ENCODE measurements around the gene C2orf68. TPM values are rescaled to one million over a fixed set of nuclear protein-coding genes. Genes with fewer than 3 reads are reported as not detected.
"Not testable (repeated sequence)": the region's sequence is repeated elsewhere in the genome, so short reads cannot be mapped to it uniquely, and the experiment has no call there.

Gene C2orf68
- total and polyA plus RNA-seq, 3 experiments from 2014 or later: 17.9 to 27.3 (median 26.7) TPM

DNA sequence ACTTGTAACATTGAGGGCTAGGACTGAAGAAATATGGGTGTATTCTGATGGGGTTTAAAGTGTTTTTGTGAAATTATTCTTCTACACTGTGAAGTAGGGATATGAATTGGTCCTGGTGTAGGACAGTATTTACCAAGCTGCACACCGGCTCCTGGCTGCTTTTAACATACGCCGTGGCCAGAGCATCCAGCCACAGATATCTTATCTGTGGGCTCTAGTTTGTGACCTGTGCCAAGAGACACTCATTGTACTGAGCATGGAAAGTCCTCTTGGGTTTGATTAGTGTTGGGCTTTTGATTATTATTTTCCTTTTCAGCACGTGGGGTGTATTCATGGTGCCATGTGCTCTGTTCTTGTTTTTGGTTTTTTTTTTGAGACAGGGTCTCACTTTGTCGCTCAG is 12.1 kb upstream of the C2orf68 start:
- no peak for DNase-seq
- H3K4me1 Mint-ChIP-seq: peaks cover 8 to 23% (median 22%) of the 10 kb centered on the region in 3 donors
- Histone ChIP-seq H3K4me1 (ENCODE audit: insufficient read depth, low read length) (no peaks in the 10 kb centered on the region), H3K4me3 (ENCODE audit: low read length) (no peak overlapping the region), H3K27ac (ENCODE audit: low read depth, low read length) (no peak overlapping the region), H3K36me3 (ENCODE audit: insufficient read depth, low read length) (peaks cover 52% of the 10 kb centered on the region), H3K9me3 (ENCODE audit: low read length) (no peaks in the 10 kb centered on the region), H3K27me3 (ENCODE audit: insufficient read depth, low read length, poor library complexity, severe bottlenecking) (no peaks in the 10 kb centered on the region)
- H3K27me3 Mint-ChIP-seq: peaks cover 0 to 1% of the 10 kb centered on the region in 2 donors
- no peaks in the 10 kb centered on the region for H3K9me3 Mint-ChIP-seq
- ChIA-PET CTCF (no interaction called here), POLR2A (no interaction called here)
- H3K27ac Mint-ChIP-seq: peak overlapping the region in 1 of 8 donors; percentile 29
- no peak overlapping the region for H3K4me3 Mint-ChIP-seq
- H3K36me3 Mint-ChIP-seq: peaks cover 3 to 81% (median 26%) of the 10 kb centered on the region in 3 donors

DNA sequence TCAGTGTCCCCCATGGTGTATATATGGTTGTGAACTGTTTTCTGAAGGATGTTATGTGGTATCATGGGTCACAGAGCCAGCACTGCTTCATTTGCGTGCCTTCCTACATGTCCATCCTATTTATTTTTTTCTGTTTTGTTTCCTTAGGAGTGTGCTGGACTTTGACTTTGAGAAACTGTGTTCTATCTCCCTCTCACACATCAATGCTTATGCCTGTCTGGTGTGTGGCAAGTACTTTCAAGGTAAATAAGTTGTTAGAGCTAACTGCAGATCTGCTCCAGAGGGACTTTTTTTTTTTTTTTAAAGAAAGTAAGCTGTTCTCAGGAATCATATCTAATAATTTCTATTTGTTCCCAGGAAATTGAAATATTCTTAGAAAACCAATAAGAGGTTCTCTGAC is 9.5 kb upstream of the C2orf68 start:
- H3K4me1 ChIP-seq (ENCODE audit: insufficient read depth, low read length): peaks cover 14% of the 10 kb centered on the region
- Mint-ChIP-seq H3K4me3 (no peak overlapping the region), H3K4me1 (peaks cover 17 to 33% (median 23%) of the 10 kb centered on the region in 3 donors), H3K27ac (peak overlapping the region in 3 of 8 donors; percentile 26 to 69 (median 39)), H3K27me3 (peaks cover 0 to 1% of the 10 kb centered on the region in 2 donors), H3K36me3 (peaks cover 0 to 65% (median 26%) of the 10 kb centered on the region in 3 donors), H3K9me3 (no peaks in the 10 kb centered on the region)
- ChIA-PET POLR2A (interaction anchor here (0.6 to 0.7 kb wide), 2 partner anchors 12 to 523 kb away, joined by 3 read pairs; no protein-coding TSS in a partner anchor), CTCF (interaction anchor here (4.7 kb wide), 1 partner anchor 15 kb away, joined by 27 read pairs; no protein-coding TSS in a partner anchor)
- H3K27ac ChIP-seq (ENCODE audit: low read depth, low read length): no peak overlapping the region
- H3K4me3 ChIP-seq (ENCODE audit: low read length): no peak overlapping the region
- H3K27me3 ChIP-seq (ENCODE audit: insufficient read depth, low read length, poor library complexity, severe bottlenecking): no peaks in the 10 kb centered on the region
- no peaks in the 10 kb centered on the region for H3K9me3 ChIP-seq (ENCODE audit: low read length)
- DNase-seq: no peak
- peaks cover 46% of the 10 kb centered on the region for H3K36me3 ChIP-seq (ENCODE audit: insufficient read depth, low read length)

DNA sequence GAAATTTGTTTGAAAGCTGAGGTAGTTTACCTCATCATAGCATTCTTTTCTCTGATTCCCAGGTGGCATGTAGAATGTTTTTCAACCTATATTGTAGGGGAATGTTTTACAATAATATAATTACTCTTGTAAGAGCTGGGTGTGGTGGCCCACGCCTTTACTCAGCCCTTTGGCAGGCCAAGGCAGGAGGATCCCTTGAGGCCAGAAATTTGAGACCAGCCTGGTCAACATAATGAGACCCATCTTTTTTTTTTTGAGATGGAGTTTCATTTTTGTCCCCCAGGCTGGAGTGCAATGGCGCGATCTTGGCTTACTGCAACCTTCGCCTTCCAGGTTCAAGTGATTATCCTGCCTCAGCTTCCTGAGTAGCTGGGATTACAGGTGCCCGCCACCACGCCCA is 7.8 kb upstream of the C2orf68 start:
- H3K4me1 ChIP-seq (ENCODE audit: insufficient read depth, low read length): peaks cover 21% of the 10 kb centered on the region
- H3K36me3 ChIP-seq (ENCODE audit: insufficient read depth, low read length): peaks cover 33% of the 10 kb centered on the region
- DNase-seq: no peak
- no peaks in the 10 kb centered on the region for H3K27me3 ChIP-seq (ENCODE audit: insufficient read depth, low read length, poor library complexity, severe bottlenecking)
- Mint-ChIP-seq H3K36me3 (peaks cover 0 to 52% (median 17%) of the 10 kb centered on the region in 3 donors), H3K4me3 (no peak overlapping the region), H3K4me1 (peaks cover 21 to 39% (median 29%) of the 10 kb centered on the region in 3 donors), H3K27me3 (peaks cover 0 to 2% of the 10 kb centered on the region in 2 donors), H3K9me3 (no peaks in the 10 kb centered on the region), H3K27ac (peak overlapping the region in 1 of 8 donors; percentile 24)
- POLR2A ChIA-PET: interaction anchor here (0.7 kb wide), 2 partner anchors 105 to 585 kb away, joined by 3 read pairs; no protein-coding TSS in a partner anchor
- no peak overlapping the region for H3K4me3 ChIP-seq (ENCODE audit: low read length)
- no peak overlapping the region for H3K27ac ChIP-seq (ENCODE audit: low read depth, low read length)
- CTCF ChIA-PET: interaction anchor here (1.3 to 4.7 kb wide), 2 partner anchors 15 to 17 kb away, joined by 3 to 27 read pairs; no protein-coding TSS in a partner anchor
- H3K9me3 ChIP-seq (ENCODE audit: low read length): no peaks in the 10 kb centered on the region

DNA sequence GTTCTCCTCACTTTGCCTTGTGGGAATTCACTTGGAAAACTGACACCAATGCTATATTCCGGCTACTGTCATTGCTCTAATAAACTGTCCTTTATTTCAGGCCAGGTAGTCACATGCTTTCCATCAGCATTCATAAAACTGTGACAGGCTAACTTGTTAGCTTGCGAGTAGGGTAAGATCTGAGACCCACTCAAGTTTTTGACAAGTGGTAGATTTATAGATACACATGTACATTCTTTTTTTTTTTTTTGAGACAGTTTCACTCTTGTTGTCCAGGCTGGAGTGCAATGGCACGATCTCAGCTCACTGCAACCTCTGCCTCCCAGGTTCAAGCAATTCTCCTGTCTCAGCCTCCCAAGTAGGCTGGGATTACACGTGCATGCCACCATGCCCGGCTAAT is 5.9 kb upstream of the C2orf68 start:
- Histone ChIP-seq H3K36me3 (ENCODE audit: insufficient read depth, low read length) (peaks cover 18% of the 10 kb centered on the region), H3K4me1 (ENCODE audit: insufficient read depth, low read length) (peaks cover 21% of the 10 kb centered on the region)
- not testable (repeated sequence) for DNase-seq; H3K27me3 Mint-ChIP-seq; H3K27ac ChIP-seq (ENCODE audit: low read depth, low read length); H3K9me3 Mint-ChIP-seq; H3K27me3 ChIP-seq (ENCODE audit: insufficient read depth, low read length, poor library complexity, severe bottlenecking); H3K9me3 ChIP-seq (ENCODE audit: low read length); H3K4me3 ChIP-seq (ENCODE audit: low read length)
- peak overlapping the region; percentile 95 to 99 (median 96) for H3K4me3 Mint-ChIP-seq
- H3K27ac Mint-ChIP-seq: peak overlapping the region in 5 of 8 donors; percentile 21 to 94 (median 68)
- H3K36me3 Mint-ChIP-seq: peaks cover 0 to 34% (median 11%) of the 10 kb centered on the region in 3 donors
- ChIA-PET POLR2A (interaction anchor here (1.2 to 1.3 kb wide), 2 partner anchors 10 to 22 kb away, joined by 4 to 6 read pairs; partner anchors contain the start of gene RNF181), CTCF (interaction anchor here (0.6 to 1.0 kb wide), 3 partner anchors 14 to 22 kb away, joined by 3 to 4 read pairs (median 3); partner anchors contain the start of genes RNF181 and TMEM150A)
- H3K4me1 Mint-ChIP-seq: peaks cover 18 to 32% (median 29%) of the 10 kb centered on the region in 3 donors

GRCh38 chr2:85615413-85615728 is 3.5 kb upstream of the C2orf68 start:
- ChIA-PET POLR2A (interaction anchor here (0.9 kb wide), 1 partner anchor 55 kb away, joined by 5 read pairs; no protein-coding TSS in a partner anchor), CTCF (interaction anchor here (0.9 to 1.4 kb wide), 2 partner anchors 11 to 64 kb away, joined by 4 read pairs; no protein-coding TSS in a partner anchor)
- H3K27me3 Mint-ChIP-seq: peaks cover 0 to 4% of the 10 kb centered on the region in 2 donors
- peaks cover 23 to 45% (median 35%) of the 10 kb centered on the region in 3 donors for H3K4me1 Mint-ChIP-seq
- H3K9me3 ChIP-seq (ENCODE audit: low read length): no peaks in the 10 kb centered on the region
- no peaks in the 10 kb centered on the region for H3K9me3 Mint-ChIP-seq
- peak overlapping the region; percentile 84 for H3K4me3 ChIP-seq (ENCODE audit: low read length)
- peak in 1 of 5 donors; percentile 43 for DNase-seq
- peaks cover 10% of the 10 kb centered on the region for H3K36me3 ChIP-seq (ENCODE audit: insufficient read depth, low read length)
- H3K27ac ChIP-seq (ENCODE audit: low read depth, low read length): peak overlapping the region; percentile 74
- peaks cover 0 to 27% (median 4%) of the 10 kb centered on the region in 3 donors for H3K36me3 Mint-ChIP-seq
- H3K4me3 Mint-ChIP-seq: peak overlapping the region in 5 of 7 donors; percentile 1 to 99 (median 38)
- H3K27ac Mint-ChIP-seq: peak overlapping the region in 6 of 8 donors; percentile 89 to 99 (median 94)
- H3K27me3 ChIP-seq (ENCODE audit: insufficient read depth, low read length, poor library complexity, severe bottlenecking): no peaks in the 10 kb centered on the region
- H3K4me1 ChIP-seq (ENCODE audit: insufficient read depth, low read length): peaks cover 31% of the 10 kb centered on the region

DNA sequence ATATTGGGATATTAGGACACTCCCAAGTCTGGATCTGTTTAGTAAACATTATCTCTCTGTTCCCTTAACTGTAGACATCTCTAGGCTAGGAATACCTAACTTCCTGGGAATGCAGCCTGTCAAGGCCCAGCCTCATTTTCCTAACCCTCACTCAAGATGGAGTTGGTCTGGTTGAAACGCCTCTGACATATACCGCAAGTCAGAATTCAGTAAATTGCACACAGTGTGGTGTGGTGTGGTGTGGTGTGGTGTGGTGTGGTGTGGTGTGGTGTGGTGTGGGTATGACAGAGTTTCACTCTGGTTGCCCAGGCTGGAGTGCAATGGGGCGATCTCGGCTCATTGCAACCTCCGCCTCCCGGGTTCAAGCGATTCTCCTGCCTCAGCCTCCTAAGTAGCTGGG is 2.9 kb upstream of the C2orf68 start:
- H3K9me3 Mint-ChIP-seq; H3K4me3 ChIP-seq (ENCODE audit: low read length); H3K9me3 ChIP-seq (ENCODE audit: low read length); H3K27ac ChIP-seq (ENCODE audit: low read depth, low read length); H3K27me3 Mint-ChIP-seq; H3K27me3 ChIP-seq (ENCODE audit: insufficient read depth, low read length, poor library complexity, severe bottlenecking); POLR2A ChIA-PET; H3K36me3 ChIP-seq (ENCODE audit: insufficient read depth, low read length): not testable (repeated sequence)
- H3K4me1 ChIP-seq (ENCODE audit: insufficient read depth, low read length): peaks cover 34% of the 10 kb centered on the region
- H3K36me3 Mint-ChIP-seq: peaks cover 0 to 31% (median 4%) of the 10 kb centered on the region in 3 donors
- H3K4me1 Mint-ChIP-seq: peaks cover 27 to 49% (median 39%) of the 10 kb centered on the region in 3 donors
- H3K4me3 Mint-ChIP-seq: peak overlapping the region in 4 of 7 donors; percentile 17 to 68 (median 60)
- CTCF ChIA-PET: interaction anchor here (1.4 kb wide), 1 partner anchor 11 kb away, joined by 4 read pairs; no protein-coding TSS in a partner anchor
- peak in 1 of 5 donors; percentile 21 for DNase-seq
- H3K27ac Mint-ChIP-seq: peak overlapping the region in 1 of 8 donors; percentile 91

DNA sequence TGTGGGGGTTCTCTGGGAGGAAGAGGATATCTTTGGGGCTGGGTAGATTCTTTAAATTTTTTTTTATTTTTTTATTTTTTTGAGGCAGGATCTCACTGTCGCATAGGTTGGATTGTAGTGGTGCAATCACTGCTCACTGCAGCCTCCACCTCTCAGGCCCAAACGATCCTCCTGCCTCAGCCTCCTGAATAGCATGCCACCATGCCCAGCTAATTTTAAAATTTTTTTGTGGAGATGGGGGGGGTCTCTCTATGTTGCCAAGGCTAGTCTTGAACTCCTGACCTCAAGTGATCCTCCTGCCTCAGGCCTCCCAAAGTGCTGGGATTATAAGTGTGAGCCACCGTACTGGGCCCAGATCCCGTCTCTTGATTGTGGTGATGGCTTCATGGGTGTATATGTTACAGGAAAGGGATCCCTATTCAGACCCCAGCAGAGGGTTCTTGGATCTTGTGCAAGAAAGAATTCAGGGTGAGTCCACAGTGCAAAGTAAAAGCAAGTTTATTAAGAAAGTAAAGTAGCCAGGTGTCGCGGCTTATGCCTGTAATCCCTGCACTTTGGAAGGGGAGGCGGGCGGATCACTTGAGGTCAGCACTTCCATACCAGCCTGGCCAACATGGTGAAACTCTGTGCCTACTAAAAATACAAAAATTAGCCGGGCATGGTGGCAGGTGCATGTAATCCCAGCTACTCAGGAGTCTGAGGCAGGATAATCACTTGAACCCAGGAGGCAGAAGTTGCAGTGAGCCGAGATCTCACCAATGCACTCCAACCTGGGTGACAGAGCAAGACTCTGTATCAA is 2.0 kb upstream of the C2orf68 start:
- no peaks in the 10 kb centered on the region for H3K9me3 Mint-ChIP-seq
- POLR2A ChIA-PET: interaction anchor here (1.4 kb wide), 1 partner anchor 18 kb away, joined by 5 read pairs; the partner anchor contains the start of gene RNF181
- DNase-seq: peak in 1 of 5 donors; percentile 36
- peaks cover 0 to 30% (median 5%) of the 10 kb centered on the region in 3 donors for H3K36me3 Mint-ChIP-seq
- no peaks in the 10 kb centered on the region for H3K27me3 ChIP-seq (ENCODE audit: insufficient read depth, low read length, poor library complexity, severe bottlenecking)
- H3K4me1 Mint-ChIP-seq: peaks cover 27 to 50% (median 40%) of the 10 kb centered on the region in 3 donors
- peak overlapping the region in 5 of 7 donors; percentile 11 to 82 (median 54) for H3K4me3 Mint-ChIP-seq
- CTCF ChIA-PET: no interaction called here
- peak overlapping the region in 6 of 8 donors; percentile 24 to 91 (median 47) for H3K27ac Mint-ChIP-seq
- H3K4me1 ChIP-seq (ENCODE audit: insufficient read depth, low read length): peaks cover 34% of the 10 kb centered on the region
- peaks cover 0 to 4% of the 10 kb centered on the region in 2 donors for H3K27me3 Mint-ChIP-seq
- no peak overlapping the region for H3K27ac ChIP-seq (ENCODE audit: low read depth, low read length)
- H3K9me3 ChIP-seq (ENCODE audit: low read length): no peaks in the 10 kb centered on the region
- peaks cover 5% of the 10 kb centered on the region for H3K36me3 ChIP-seq (ENCODE audit: insufficient read depth, low read length)
- H3K4me3 ChIP-seq (ENCODE audit: low read length): no peak overlapping the region

All from CD8-positive, alpha-beta memory T cell (primary cell).